Lower leg skin (tissue), 4 donors: ENCODE measurements around the gene DNAL1. TPM values are rescaled to one million over a fixed set of nuclear protein-coding genes. Genes with fewer than 3 reads are reported as not detected.

Experiments used
- DNase-seq, 2 donors: peaks; one replicate each; pipeline ENCODE4 v3.0.0-alpha.2; 2019; ENCODE audit warnings: low spot score in 2 of 2
- H3K4me3 ChIP-seq: fragments of 200-600 bp; sonication (generic); 2 replicates; pipeline ENCODE4 v1.5.1; 2017; ENCODE audit warnings: mild to moderate bottlenecking, low read depth; ENCODE audit not compliant: poor library complexity, severe bottlenecking
- POLR2A ChIP-seq, 2 donors: fragments of 450-650 bp; IDR thresholded peaks; one replicate each; pipeline ENCODE4 v1.6.1; 2016 to 2017; ENCODE audit warnings: antibody characterized with exemption in 2 of 2, mild to moderate bottlenecking in 1 of 2, moderate library complexity in 1 of 2
- WGBS, 2 donors: methylation state at CpG; one replicate each; pipeline ENCODE4 v1.1.5; 2018; 5-methylcytosine and 5-hydroxymethylcytosine counted together
- intact Hi-C: fragments of 100-400 bp; cut with DNase I; formaldehyde crosslinking; loops from one replicate; pipeline ENCODE4 v1.15.0; 2023; ENCODE audit warnings: low total_unique reads
- total RNA-seq, 4 donors: library from RNA; depleted of rRNA; stranded (reverse); fragments of >200 nt; gene quantifications; one replicate each; pipeline ENCODE4 v1.1.0, GENCODE V29; 2016
- TF ChIP-seq, protein P1 (sequence below), 3 donors: fragments of 450-650 bp; IDR thresholded peaks; one replicate each; pipeline ENCODE4 v1.5.1; 2016; ENCODE audit warnings: antibody characterized with exemption in 3 of 3, mild to moderate bottlenecking in 3 of 3, moderate library complexity in 2 of 3

Gene DNAL1
- total RNA-seq, 4 donors from 2014 or later = 1.3 to 5.4 (median 3.1) TPM

DNA sequence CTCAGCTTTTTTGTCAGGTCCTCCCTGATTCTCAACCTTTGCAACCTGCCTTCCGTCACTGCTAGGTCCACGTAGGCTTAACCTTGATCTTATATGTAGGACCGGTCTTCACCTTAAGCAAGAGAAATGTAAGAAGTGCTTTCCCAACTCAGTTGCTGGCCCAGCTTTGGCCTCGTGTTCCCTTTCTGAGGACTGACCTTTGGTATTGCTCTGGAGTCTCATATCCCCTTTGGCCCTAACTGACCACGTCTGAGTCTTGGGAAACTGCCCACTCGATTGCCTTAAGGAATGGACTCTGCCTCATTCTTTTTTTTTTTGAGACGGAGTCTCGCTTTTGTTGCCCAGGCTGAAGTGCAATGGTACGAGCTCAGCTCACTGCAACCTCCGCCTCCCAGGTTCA, 24.5 kb upstream of the DNAL1 start:
- no peak overlapping the region for H3K4me3 ChIP-seq
- intact Hi-C loops = no loop called here
- 88 to 90% methylated on average over 10 of the region's 10 CpGs for WGBS, 2 donors
- no peak for DNase-seq
- TF ChIP-seq POLR2A (IDR thresholded peaks at IDR 0.05) = no peak
- TF ChIP-seq, protein P1, sequence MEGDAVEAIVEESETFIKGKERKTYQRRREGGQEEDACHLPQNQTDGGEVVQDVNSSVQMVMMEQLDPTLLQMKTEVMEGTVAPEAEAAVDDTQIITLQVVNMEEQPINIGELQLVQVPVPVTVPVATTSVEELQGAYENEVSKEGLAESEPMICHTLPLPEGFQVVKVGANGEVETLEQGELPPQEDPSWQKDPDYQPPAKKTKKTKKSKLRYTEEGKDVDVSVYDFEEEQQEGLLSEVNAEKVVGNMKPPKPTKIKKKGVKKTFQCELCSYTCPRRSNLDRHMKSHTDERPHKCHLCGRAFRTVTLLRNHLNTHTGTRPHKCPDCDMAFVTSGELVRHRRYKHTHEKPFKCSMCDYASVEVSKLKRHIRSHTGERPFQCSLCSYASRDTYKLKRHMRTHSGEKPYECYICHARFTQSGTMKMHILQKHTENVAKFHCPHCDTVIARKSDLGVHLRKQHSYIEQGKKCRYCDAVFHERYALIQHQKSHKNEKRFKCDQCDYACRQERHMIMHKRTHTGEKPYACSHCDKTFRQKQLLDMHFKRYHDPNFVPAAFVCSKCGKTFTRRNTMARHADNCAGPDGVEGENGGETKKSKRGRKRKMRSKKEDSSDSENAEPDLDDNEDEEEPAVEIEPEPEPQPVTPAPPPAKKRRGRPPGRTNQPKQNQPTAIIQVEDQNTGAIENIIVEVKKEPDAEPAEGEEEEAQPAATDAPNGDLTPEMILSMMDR (IDR thresholded peaks at IDR 0.05) = no peak

DNA sequence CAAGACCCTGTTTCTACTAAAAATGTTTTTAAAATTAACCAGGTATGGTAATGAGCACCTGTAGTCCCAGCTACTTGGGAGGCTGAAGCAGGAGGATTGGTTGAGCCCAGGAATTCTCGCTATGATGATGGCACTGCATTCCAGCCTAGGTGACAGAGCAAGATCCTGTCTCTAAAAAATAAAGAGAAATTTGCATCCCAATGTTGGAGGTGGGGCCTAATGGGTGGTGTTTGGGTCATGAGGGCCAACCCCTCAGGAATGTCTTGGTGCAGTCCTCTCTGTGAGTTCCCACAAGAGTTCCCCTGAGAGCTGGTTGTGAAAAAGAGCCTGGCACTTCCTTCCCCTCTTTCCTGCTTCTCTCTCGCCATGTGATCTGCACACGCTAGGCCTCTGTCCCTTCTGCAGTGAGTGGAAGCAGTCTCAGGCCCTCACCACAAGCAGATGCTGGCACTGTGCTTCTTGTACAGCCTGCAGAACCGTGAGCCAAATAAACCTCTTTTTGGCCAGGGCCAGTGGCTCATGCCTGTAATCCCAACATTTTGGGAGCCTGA, 21.2 kb upstream of the DNAL1 start:
- DNase-seq = no peak
- TF ChIP-seq, protein P1 (IDR thresholded peaks at IDR 0.05) = no peak
- TF ChIP-seq POLR2A (IDR thresholded peaks at IDR 0.05) = no peak
- intact Hi-C loops = no loop called here
- no peak overlapping the region for H3K4me3 ChIP-seq
- 80 to 93% methylated on average over 4 of the region's 4 CpGs for WGBS, 2 donors

DNA sequence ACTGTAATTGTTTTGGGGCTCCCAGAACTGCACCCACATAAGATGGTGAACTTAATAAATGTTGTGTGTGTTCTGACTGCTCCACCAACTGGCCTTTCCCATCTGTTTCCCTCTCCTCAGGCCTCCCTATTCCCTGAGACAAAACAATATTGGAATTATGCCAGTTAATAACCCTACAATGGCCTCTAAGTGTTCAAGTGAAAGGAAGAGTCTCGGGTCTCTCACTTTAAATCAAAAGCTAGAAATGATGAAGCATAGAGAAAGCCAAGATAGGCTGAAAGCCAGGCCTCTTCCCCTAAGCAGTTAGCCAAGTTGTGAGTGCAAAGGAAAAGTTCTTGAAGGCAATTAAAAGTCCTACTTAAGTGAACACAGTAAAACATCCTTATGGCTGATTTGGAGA, 19.1 kb upstream of the DNAL1 start:
- WGBS, 2 donors = 51% methylated on average over 1 of the region's 1 CpG
- TF ChIP-seq POLR2A (IDR thresholded peaks at IDR 0.05) = no peak
- TF ChIP-seq, protein P1 (IDR thresholded peaks at IDR 0.05) = no peak
- intact Hi-C loops = no loop called here
- DNase-seq = no peak
- H3K4me3 ChIP-seq = no peak overlapping the region

DNA sequence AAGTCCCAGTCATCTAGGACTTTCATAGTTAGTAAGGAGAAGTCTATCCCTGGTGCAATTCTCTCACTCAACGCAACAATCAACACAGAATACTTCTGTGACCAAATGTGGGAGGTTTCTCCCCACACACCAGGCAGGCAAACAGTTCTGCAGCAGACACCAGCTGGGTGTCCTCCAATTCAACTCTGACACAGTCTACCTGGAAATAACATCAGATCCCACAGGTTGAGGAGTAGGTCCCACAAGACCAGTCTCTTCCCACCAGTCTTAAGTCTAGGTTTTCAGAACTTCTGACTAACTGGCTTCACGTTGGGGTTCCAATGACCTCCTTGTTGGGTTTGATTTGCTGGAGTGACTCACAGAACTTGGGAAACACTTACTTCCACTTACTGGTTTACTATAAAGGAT, 17.6 kb upstream of the DNAL1 start:
- 87 to 96% methylated on average over 2 of the region's 2 CpGs for WGBS, 2 donors
- TF ChIP-seq, protein P1 (IDR thresholded peaks at IDR 0.05) = no peak
- no peak for TF ChIP-seq POLR2A (IDR thresholded peaks at IDR 0.05)
- intact Hi-C loops = no loop called here
- no peak for DNase-seq
- H3K4me3 ChIP-seq = no peak overlapping the region

DNA sequence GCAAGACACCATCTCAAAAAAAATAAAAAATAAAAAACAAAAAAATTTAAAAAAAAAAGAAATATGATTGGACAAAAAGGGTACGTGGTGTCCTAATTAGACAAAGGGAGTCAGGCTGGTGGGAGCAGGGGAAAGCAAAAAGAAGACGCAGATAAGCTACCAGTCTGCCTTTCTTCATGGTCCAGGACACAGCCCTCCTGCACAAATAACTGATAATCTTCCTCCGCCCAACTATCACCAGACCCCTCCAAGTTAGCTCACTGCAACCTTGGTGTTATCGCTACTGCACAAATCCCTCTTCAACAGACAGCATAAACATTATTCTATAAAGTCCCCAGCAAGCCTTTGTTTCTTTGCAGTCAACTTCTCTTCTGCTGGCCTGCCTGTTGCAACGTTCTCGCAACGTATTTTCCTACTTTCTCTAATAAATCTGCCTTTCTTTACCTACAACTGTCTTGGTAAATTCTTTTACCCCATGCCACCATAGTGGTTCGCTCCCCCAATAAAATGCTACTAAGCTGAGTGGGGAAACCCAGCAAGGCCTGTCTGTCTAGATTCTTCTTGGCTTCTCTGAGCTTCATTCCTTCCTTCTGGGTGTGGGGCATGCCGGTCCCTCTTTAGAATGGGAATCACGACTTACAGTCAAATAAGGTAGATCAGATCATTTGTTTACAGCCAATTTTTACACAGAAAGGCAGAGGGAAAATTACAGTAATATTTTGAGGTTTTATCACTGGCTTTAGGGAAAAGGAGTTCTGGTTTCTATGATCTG, 14.6 kb upstream of the DNAL1 start:
- H3K4me3 ChIP-seq = no peak overlapping the region
- peak in 1 of 2 donors; percentile 21 for DNase-seq
- intact Hi-C loops = loop anchor here (10.0 kb wide), 1 partner anchor 125 kb away; no protein-coding TSS in a partner anchor
- WGBS, 2 donors = 79 to 85% methylated on average over 10 of the region's 10 CpGs
- TF ChIP-seq, protein P1 (IDR thresholded peaks at IDR 0.05) = no peak
- no peak for TF ChIP-seq POLR2A (IDR thresholded peaks at IDR 0.05)
